ENCODE results near the gene FANCM. TPM values are rescaled to one million over a fixed set of nuclear protein-coding genes. Genes with fewer than 3 reads are reported as not detected.
A peak's percentile ranks its signal among the peaks of the same experiment; 100 is the strongest.

Gene FANCM
- total RNA-seq, 4 donors from 2014 or later, result 0.75 to 6.2 (median 4.5) TPM

DNA sequence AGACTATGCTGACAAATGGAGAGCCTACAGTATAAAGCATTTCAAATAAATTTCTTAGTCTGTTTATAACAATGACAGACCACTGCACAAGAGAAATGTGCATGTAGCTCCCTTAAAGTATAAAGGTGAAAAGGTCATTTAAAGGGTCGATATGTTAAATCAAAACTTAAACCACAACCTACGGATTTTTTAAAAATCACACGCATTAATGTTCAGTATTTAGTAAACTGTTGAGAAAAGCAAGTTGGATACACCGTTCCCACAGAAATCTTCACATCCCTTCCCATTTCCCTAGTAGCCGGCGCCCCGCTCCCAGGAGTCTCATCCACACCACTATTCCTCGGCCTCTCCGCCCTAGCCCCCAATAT is 2.1 kb upstream of the FANCM start:
- intact Hi-C loops (cut with DNase I; ENCODE audit: low total_unique reads) (loop anchor here (10.0 kb wide), 1 partner anchor 169 kb away; the partner anchor contains the start of genes KLHL28 and TOGARAM1), in situ Hi-C loops (cut with MboI; ENCODE audit: low pct_ligation_motif_present in 1 of 4, low pct_unique_long_range_greater_than_20kb in 1 of 4, low sequenced_read_pairs in 3 of 4) (loop anchor here in 2 of 4 donors (5.0 to 10.0 kb wide), 2 partner anchors 169 to 171 kb away; partner anchors contain the start of genes KLHL28 (in 2 of the 2) and TOGARAM1 (in 2 of the 2))
- WGBS, 2 donors (ENCODE audit: low coverage in 1 of 2), result 0% methylated on average over 3 to 9 of the region's 9 CpGs
- H3K9me3 ChIP-seq, result no peaks in the 10 kb centered on the region
- H3K27ac ChIP-seq, result peak overlapping the region; percentile 90 to 93 (median 92)
- H3K27me3 ChIP-seq, result no peaks in the 10 kb centered on the region
- peaks cover 0 to 9% (median 2%) of the 10 kb centered on the region in 4 donors for H3K36me3 ChIP-seq
- no peak for DNase-seq
- H3K4me1 ChIP-seq, result peaks cover 6 to 26% (median 23%) of the 10 kb centered on the region in 4 donors
- H3K4me3 ChIP-seq, result peak overlapping the region; percentile 50 to 96 (median 66)
- TF ChIP-seq POLR2AphosphoS5 (IDR thresholded peaks at IDR 0.05) (no peak), POLR2A (IDR thresholded peaks at IDR 0.05) (no peak), EP300 (IDR thresholded peaks at IDR 0.05; ENCODE audit: low read depth) (no peak)
- TF ChIP-seq, protein P1, sequence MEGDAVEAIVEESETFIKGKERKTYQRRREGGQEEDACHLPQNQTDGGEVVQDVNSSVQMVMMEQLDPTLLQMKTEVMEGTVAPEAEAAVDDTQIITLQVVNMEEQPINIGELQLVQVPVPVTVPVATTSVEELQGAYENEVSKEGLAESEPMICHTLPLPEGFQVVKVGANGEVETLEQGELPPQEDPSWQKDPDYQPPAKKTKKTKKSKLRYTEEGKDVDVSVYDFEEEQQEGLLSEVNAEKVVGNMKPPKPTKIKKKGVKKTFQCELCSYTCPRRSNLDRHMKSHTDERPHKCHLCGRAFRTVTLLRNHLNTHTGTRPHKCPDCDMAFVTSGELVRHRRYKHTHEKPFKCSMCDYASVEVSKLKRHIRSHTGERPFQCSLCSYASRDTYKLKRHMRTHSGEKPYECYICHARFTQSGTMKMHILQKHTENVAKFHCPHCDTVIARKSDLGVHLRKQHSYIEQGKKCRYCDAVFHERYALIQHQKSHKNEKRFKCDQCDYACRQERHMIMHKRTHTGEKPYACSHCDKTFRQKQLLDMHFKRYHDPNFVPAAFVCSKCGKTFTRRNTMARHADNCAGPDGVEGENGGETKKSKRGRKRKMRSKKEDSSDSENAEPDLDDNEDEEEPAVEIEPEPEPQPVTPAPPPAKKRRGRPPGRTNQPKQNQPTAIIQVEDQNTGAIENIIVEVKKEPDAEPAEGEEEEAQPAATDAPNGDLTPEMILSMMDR (IDR thresholded peaks at IDR 0.05), result no peak

- H3K27ac ChIP-seq, result peak within 1 kb of the TSS; percentile 90 to 93 (median 92)
- in situ Hi-C loops (cut with MboI; ENCODE audit: low pct_ligation_motif_present in 1 of 4, low pct_unique_long_range_greater_than_20kb in 1 of 4, low sequenced_read_pairs in 3 of 4), result loop anchor here in 2 of 4 donors (5.0 to 10.0 kb wide), 2 partner anchors 170 to 172 kb away; partner anchors contain the start of genes KLHL28 (in 2 of the 2) and TOGARAM1 (in 2 of the 2)
- WGBS, 2 donors (ENCODE audit: low coverage in 1 of 2), result 0 to 1% methylated on average over 4 to 19 of the region's 53 CpGs
These were observed 1.4 kb upstream of the FANCM start, which contains the start of gene FKBP3 for GRCh38 chr14:45134051-45134958. TSS of gene FKBP3 (minus strand) at chr14:45134481. CDS start at chr14:45134456, 25 bp downstream.

DNA sequence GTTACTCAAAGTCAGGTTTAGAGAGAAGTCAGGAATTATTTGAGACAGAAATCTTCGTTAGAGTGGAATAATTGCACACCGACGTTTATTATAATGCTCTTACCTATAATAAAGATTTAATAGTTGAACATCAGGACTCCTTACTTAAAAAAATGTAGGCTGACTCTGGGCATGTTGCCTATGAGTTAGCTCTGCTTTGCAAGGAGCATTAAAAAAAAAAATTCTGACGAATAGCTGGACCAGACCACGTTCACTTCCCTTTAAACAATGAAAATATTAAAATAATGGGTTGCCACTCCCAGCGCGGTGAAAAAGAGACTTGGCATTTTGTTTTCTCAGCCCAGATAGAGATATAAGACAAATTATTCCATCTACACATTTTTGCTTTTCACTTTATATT is 574 bp upstream of the FANCM start:
- Histone ChIP-seq H3K4me1 (peaks cover 6 to 26% (median 23%) of the 10 kb centered on the region in 4 donors), H3K27ac (peak overlapping the region; percentile 90 to 93 (median 92)), H3K4me3 (peak overlapping the region; percentile 34 to 96 (median 57)), H3K27me3 (no peaks in the 10 kb centered on the region), H3K36me3 (no peaks in the 10 kb centered on the region), H3K9me3 (no peaks in the 10 kb centered on the region)
- TF ChIP-seq POLR2A (IDR thresholded peaks at IDR 0.05), result no peak
- TF ChIP-seq, protein P1 (IDR thresholded peaks at IDR 0.05), result no peak
- TF ChIP-seq EP300 (IDR thresholded peaks at IDR 0.05; ENCODE audit: low read depth), result no peak
- no peak for TF ChIP-seq POLR2AphosphoS5 (IDR thresholded peaks at IDR 0.05)
- intact Hi-C loops (cut with DNase I; ENCODE audit: low total_unique reads), result loop anchor here (10.0 kb wide), 1 partner anchor 170 kb away; the partner anchor contains the start of genes KLHL28 and TOGARAM1
- in situ Hi-C loops (cut with MboI; ENCODE audit: low pct_ligation_motif_present in 1 of 4, low pct_unique_long_range_greater_than_20kb in 1 of 4, low sequenced_read_pairs in 3 of 4), result loop anchor here in 1 of 4 donors (10.0 kb wide), 1 partner anchor 170 kb away; the partner anchor contains the start of genes KLHL28 and TOGARAM1
- DNase-seq, result no peak
- WGBS, 2 donors (ENCODE audit: low coverage in 1 of 2), result 0 to 1% methylated on average over 7 of the region's 7 CpGs

More at GRCh38 chr14:45134051-45134958, 1.4 kb upstream of the FANCM start, which contains the start of gene FKBP3:
- H3K4me3 ChIP-seq, result peak within 1 kb of the TSS; percentile 50 to 96 (median 66)
- intact Hi-C loops (cut with DNase I; ENCODE audit: low total_unique reads), result loop anchor here (10.0 kb wide), 1 partner anchor 170 kb away; the partner anchor contains the start of genes KLHL28 and TOGARAM1
- H3K9me3 ChIP-seq, result no peaks in the 10 kb centered on the region
- H3K27me3 ChIP-seq, result no peaks in the 10 kb centered on the region
- TF ChIP-seq POLR2AphosphoS5 (IDR thresholded peaks at IDR 0.05) (peak; percentile 87 to 96 (median 94)), POLR2A (IDR thresholded peaks at IDR 0.05) (peak; percentile 93), EP300 (IDR thresholded peaks at IDR 0.05; ENCODE audit: low read depth) (no peak)
- TF ChIP-seq, protein P1 (IDR thresholded peaks at IDR 0.05), result peak in 1 of 5 experiments; percentile 12
- peaks cover 6 to 26% (median 23%) of the 10 kb centered on the region in 4 donors for H3K4me1 ChIP-seq
- peaks cover 0 to 8% (median 1%) of the 10 kb centered on the region in 4 donors for H3K36me3 ChIP-seq
- peak; percentile 97 for DNase-seq
